Midbrain (tissue), 1 donor: ENCODE data around the gene AIF1.
A peak's percentile ranks its signal among the peaks of the same experiment; 100 is the strongest.

Experiments used
- DNase-seq: peaks from one replicate; lab custom pipeline; 2025; lab: John Stamatoyannopoulos, UW

The AIF1 gene

DNA sequence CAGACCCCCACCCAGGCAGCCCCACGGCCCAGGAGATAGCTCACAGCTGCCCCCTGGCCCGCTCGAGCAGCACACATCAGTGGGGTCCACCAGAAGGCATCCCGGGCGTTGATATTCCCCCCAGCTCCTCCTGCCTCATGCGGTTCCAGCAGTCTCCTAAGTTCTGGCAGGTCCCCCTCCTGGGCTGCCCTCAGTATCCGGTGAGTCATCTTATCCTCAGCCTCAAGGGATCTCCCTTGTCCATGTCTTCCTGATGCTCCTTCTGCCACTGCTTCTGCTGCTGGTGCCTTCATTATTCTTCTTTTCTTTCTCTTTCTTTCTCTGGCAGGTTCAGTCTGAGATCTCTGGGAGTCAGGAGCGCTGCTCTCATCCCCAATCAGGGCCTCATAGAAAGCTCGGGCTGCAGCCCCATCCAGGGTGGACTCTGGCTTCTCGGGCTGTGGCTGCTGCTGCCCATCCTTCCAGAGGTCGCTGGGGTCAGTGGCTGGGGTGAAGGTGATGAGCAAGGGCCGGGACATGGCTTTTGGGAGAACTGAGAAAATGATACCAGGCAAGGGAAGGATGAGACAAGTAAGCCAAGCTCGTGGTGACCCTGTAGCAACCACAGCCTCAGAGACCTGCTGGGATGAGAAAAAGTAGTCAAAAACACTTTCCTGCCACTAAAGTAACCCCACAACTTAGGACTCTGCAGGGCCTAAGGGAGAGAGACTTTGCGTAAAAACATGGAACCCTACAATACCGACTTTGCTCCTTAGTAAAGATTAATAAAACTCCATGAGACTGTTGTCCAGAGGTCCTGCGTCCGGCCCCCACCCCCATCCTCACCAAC, 49.1 kb downstream of the AIF1 start:
- DNase-seq = no peak

DNA sequence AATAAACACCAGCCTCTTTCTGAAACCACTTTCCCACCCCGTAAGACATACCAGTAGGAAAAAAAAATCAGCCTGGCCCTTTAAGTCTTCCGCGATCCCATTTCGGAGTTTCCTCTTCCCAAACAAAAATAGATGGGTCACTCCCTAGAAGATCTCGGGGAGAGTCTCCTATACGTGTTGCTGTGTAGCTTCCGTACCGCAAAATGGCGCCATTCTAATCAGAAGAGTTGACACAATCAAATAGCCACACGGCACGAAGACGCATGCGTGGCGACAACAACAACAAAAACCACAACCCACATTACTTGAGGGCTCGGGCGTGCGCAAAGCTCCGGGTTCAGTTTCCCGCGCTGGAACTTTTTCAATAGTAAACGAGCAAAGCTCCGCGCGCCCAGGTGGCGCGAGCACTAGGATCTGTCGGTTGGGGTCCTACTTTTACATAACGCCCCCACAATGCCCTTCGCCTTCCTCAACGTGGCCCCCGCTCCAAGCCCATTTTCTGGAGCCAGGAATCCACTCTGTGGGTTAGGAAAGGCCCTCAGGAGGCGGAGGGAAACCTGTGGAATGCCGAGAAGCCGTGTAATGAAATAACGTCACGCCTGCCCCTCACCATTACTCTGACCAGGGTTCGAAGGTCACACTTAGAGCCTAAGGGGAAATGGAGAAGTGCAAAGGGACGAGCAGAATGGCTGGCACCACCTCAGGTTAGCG, 49.9 kb downstream of the AIF1 start, which contains the start of gene GPANK1:
Gene GPANK1 (minus strand): TSS at position 208 of the 711 bp plus-strand sequence. CDS start 519 bp downstream, outside the sequence.
- peak; percentile 91 for DNase-seq

GRCh38 chr6:31665501-31666336, 50.7 kb downstream of the AIF1 start, which contains the start of gene CSNK2B:
Gene CSNK2B (plus strand): TSS chr6:31666080. CDS start chr6:31666832, 752 bp downstream.
- peak; percentile 99 for DNase-seq

GRCh38 chr6:31666337-31666965, 51.4 kb downstream of the AIF1 start:
- no peak for DNase-seq
